Smooth muscle cell (in vitro differentiated cells): ENCODE measurements around the gene P2RY6. TPM values are rescaled to one million over a fixed set of nuclear protein-coding genes. Genes with fewer than 3 reads are reported as not detected.

Experiments used
- DNase-seq: peaks from one replicate; lab custom pipeline; 2025; ENCODE audit not compliant: unreplicated experiment; lab: John Stamatoyannopoulos, UW
- H2AFZ ChIP-seq: fragments of 200-600 bp; sonication (generic); 2 replicates; pipeline ENCODE4 v1.6.0; 2016; ENCODE audit warnings: antibody characterized with exemption, low read depth, mild to moderate bottlenecking
- H3F3A ChIP-seq: fragments of 200-600 bp; sonication (generic); 2 replicates; pipeline ENCODE4 v1.6.0; 2017; ENCODE audit warnings: antibody characterized with exemption, low read depth
- H3K27ac ChIP-seq: fragments of 200-600 bp; sonication (generic); 2 replicates; pipeline ENCODE4 v1.5.1; 2016; ENCODE audit warnings: low read depth, mild to moderate bottlenecking
- H3K27me3 ChIP-seq: fragments of 200-600 bp; sonication (generic); 2 replicates; pipeline ENCODE4 v1.6.1; 2016; ENCODE audit warnings: low read depth, mild to moderate bottlenecking
- H3K36me3 ChIP-seq: fragments of 200-600 bp; sonication (generic); 2 replicates; pipeline ENCODE4 v1.5.1; 2016; ENCODE audit warnings: low read depth
- H3K4me1 ChIP-seq: fragments of 200-600 bp; sonication (generic); 2 replicates; pipeline ENCODE4 v1.5.1; 2016; ENCODE audit warnings: low read depth
- H3K4me2 ChIP-seq: fragments of 200-600 bp; sonication (generic); 2 replicates; pipeline ENCODE4 v1.6.0; 2016; ENCODE audit warnings: mild to moderate bottlenecking
- H3K4me3 ChIP-seq: fragments of 200-600 bp; sonication (generic); 2 replicates; pipeline ENCODE4 v1.5.1; 2016; ENCODE audit warnings: mild to moderate bottlenecking
- H3K79me2 ChIP-seq: fragments of 200-600 bp; sonication (generic); 2 replicates; pipeline ENCODE4 v1.6.0; 2016; ENCODE audit warnings: low read depth, mild to moderate bottlenecking
- H3K9ac ChIP-seq: fragments of 200-600 bp; sonication (generic); 2 replicates; pipeline ENCODE4 v1.6.0; 2016; ENCODE audit warnings: low read depth
- H3K9me3 ChIP-seq: fragments of 200-600 bp; sonication (generic); replicated peaks from 2 replicates; pipeline ENCODE4 v1.5.1; 2016; ENCODE audit warnings: low read depth
- H4K20me1 ChIP-seq: fragments of 200-600 bp; sonication (generic); 2 replicates; pipeline ENCODE4 v1.6.0; 2016; ENCODE audit warnings: low read depth
- WGBS: methylation state at CpG from one replicate; pipeline ENCODE4 v1.1.7; 2016; ENCODE audit warnings: low lambda C conversion rate; 5-methylcytosine and 5-hydroxymethylcytosine counted together
- polyA plus RNA-seq: library from polyadenylated mRNA; unstranded; fragments of >200 nt; fragmentation: Nextera tagmentation; extraction: Ambion mirVana; gene quantifications from 2 replicates; pipeline ENCODE4 v1.2.1, GENCODE V29; 2016
- total RNA-seq: library from RNA; depleted of rRNA; stranded (reverse); fragments of >200 nt; gene quantifications from 2 replicates; pipeline ENCODE4 v1.2.3, GENCODE V29; 2014
- TF ChIP-seq, protein P1 (sequence below): fragments of 200-600 bp; sonication (generic); IDR thresholded peaks from 2 replicates; pipeline ENCODE4 v1.5.1; 2017; ENCODE audit warnings: borderline replicate concordance, mild to moderate bottlenecking, antibody characterized with exemption; ENCODE audit not compliant: insufficient read depth, poor library complexity, severe bottlenecking

The P2RY6 gene
- total and polyA plus RNA-seq, 2 experiments from 2014 or later = 3.7 to 13.8 TPM

GRCh38 chr11:73281796-73282660 lies 9.9 kb downstream of the P2RY6 start:
- Histone ChIP-seq H4K20me1 (no peaks in the 10 kb centered on the region), H3K27ac (no peak overlapping the region), H3K4me2 (no peak overlapping the region), H3K4me1 (no peaks in the 10 kb centered on the region), H3K9me3 (no peaks in the 10 kb centered on the region), H3K4me3 (no peak overlapping the region), H2AFZ (no peak overlapping the region), H3K36me3 (no peaks in the 10 kb centered on the region), H3K79me2 (no peaks in the 10 kb centered on the region), H3K27me3 (no peaks in the 10 kb centered on the region), H3F3A (no peaks in the 10 kb centered on the region), H3K9ac (no peak overlapping the region)
- DNase-seq = no peak
- 95% methylated on average over 3 of the region's 3 CpGs for WGBS
- TF ChIP-seq, protein P1, sequence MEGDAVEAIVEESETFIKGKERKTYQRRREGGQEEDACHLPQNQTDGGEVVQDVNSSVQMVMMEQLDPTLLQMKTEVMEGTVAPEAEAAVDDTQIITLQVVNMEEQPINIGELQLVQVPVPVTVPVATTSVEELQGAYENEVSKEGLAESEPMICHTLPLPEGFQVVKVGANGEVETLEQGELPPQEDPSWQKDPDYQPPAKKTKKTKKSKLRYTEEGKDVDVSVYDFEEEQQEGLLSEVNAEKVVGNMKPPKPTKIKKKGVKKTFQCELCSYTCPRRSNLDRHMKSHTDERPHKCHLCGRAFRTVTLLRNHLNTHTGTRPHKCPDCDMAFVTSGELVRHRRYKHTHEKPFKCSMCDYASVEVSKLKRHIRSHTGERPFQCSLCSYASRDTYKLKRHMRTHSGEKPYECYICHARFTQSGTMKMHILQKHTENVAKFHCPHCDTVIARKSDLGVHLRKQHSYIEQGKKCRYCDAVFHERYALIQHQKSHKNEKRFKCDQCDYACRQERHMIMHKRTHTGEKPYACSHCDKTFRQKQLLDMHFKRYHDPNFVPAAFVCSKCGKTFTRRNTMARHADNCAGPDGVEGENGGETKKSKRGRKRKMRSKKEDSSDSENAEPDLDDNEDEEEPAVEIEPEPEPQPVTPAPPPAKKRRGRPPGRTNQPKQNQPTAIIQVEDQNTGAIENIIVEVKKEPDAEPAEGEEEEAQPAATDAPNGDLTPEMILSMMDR = no peak

- DNase-seq = no peak
- no peaks in the 10 kb centered on the region for H3K4me1 ChIP-seq
- peaks cover 2% of the 10 kb centered on the region for H3F3A ChIP-seq
- no peaks in the 10 kb centered on the region for H3K79me2 ChIP-seq
- no peak overlapping the region for H3K27ac ChIP-seq
- no peaks in the 10 kb centered on the region for H3K27me3 ChIP-seq
- no peaks in the 10 kb centered on the region for H4K20me1 ChIP-seq
- no peaks in the 10 kb centered on the region for H3K36me3 ChIP-seq
- TF ChIP-seq, protein P1 = no peak
- H2AFZ ChIP-seq = no peak overlapping the region
- no peaks in the 10 kb centered on the region for H3K9me3 ChIP-seq
- no peak overlapping the region for H3K4me3 ChIP-seq
- 73% methylated on average over 10 of the region's 10 CpGs for WGBS
- H3K4me2 ChIP-seq = no peak overlapping the region
- H3K9ac ChIP-seq = no peak overlapping the region
These were observed 11.3 kb downstream of the P2RY6 start for GRCh38 chr11:73283276-73284000.

- Histone ChIP-seq H2AFZ (no peak overlapping the region), H3K9ac (no peak overlapping the region), H3K79me2 (no peaks in the 10 kb centered on the region), H4K20me1 (no peaks in the 10 kb centered on the region), H3F3A (peaks cover 2% of the 10 kb centered on the region), H3K4me3 (no peak overlapping the region), H3K4me1 (peaks cover 2% of the 10 kb centered on the region), H3K9me3 (no peaks in the 10 kb centered on the region), H3K27me3 (no peaks in the 10 kb centered on the region), H3K36me3 (no peaks in the 10 kb centered on the region), H3K27ac (no peak overlapping the region), H3K4me2 (no peak overlapping the region)
- no peak for DNase-seq
- WGBS = 90% methylated on average over 3 of the region's 3 CpGs
- TF ChIP-seq, protein P1 = no peak
These were observed 12.0 kb downstream of the P2RY6 start for GRCh38 chr11:73284106-73284505.
